ENCODE data around the gene DUS3L. TPM values are rescaled to one million over a fixed set of nuclear protein-coding genes. Genes with fewer than 3 reads are reported as not detected.

Gene DUS3L
- total RNA-seq, 4 donors from 2014 or later: 27.4 to 132 (median 30.4) TPM

GRCh38 chr19:5832061-5832460, 41.1 kb upstream of the DUS3L start:
- no peak for ATAC-seq (ENCODE audit: low FRiP score)

GRCh38 chr19:5831159-5831558, 40.2 kb upstream of the DUS3L start:
- no peak for DNase-seq (ENCODE audit: low spot score)
- TF ChIP-seq, protein P1, sequence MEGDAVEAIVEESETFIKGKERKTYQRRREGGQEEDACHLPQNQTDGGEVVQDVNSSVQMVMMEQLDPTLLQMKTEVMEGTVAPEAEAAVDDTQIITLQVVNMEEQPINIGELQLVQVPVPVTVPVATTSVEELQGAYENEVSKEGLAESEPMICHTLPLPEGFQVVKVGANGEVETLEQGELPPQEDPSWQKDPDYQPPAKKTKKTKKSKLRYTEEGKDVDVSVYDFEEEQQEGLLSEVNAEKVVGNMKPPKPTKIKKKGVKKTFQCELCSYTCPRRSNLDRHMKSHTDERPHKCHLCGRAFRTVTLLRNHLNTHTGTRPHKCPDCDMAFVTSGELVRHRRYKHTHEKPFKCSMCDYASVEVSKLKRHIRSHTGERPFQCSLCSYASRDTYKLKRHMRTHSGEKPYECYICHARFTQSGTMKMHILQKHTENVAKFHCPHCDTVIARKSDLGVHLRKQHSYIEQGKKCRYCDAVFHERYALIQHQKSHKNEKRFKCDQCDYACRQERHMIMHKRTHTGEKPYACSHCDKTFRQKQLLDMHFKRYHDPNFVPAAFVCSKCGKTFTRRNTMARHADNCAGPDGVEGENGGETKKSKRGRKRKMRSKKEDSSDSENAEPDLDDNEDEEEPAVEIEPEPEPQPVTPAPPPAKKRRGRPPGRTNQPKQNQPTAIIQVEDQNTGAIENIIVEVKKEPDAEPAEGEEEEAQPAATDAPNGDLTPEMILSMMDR (IDR thresholded peaks at IDR 0.05): no peak
- no peak for ATAC-seq (ENCODE audit: low FRiP score)

More at GRCh38 chr19:5832061-5832460, 41.1 kb upstream of the DUS3L start:
- TF ChIP-seq, protein P1 (IDR thresholded peaks at IDR 0.05): no peak
- no peak for DNase-seq (ENCODE audit: low spot score)

DNA sequence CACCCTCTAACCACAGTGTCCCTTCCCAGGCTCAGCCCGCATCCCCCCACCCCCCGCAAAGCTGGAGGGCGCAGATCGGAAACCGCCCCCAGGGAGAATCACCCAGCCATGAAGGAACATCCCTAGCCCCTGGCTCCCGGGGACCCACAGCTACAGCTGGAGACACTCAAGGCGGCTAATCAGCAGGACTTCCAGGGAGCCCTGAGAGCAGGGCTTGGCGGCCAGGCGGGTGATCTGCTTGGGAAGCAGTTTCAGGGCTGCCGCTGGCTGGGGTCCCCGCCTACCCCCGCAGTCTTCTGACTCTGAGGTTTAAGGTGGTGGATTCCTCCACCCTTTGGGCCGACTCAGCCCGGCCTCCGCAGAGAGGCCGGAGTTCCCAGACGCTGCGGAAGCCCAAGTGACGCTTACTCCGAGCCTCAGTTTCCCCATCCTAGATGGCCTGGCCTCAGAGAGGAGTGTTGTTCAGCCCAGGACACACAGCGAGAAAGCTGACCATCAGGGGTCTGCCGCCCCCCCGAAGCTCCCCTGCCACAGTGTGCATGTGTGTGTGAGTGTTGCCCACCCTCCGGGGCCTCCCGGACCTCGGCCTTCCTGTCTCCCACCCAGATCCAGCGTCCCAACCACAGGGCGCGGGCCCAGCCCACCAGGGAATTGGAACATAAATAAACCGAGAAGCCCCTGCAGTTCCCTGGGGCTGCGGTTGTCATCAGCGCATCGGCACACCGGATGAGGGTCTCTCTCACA, 38.8 kb upstream of the DUS3L start:
- ATAC-seq (ENCODE audit: low FRiP score): no peak
- TF ChIP-seq, protein P1 (IDR thresholded peaks at IDR 0.05): no peak
- DNase-seq (ENCODE audit: low spot score): no peak

DNA sequence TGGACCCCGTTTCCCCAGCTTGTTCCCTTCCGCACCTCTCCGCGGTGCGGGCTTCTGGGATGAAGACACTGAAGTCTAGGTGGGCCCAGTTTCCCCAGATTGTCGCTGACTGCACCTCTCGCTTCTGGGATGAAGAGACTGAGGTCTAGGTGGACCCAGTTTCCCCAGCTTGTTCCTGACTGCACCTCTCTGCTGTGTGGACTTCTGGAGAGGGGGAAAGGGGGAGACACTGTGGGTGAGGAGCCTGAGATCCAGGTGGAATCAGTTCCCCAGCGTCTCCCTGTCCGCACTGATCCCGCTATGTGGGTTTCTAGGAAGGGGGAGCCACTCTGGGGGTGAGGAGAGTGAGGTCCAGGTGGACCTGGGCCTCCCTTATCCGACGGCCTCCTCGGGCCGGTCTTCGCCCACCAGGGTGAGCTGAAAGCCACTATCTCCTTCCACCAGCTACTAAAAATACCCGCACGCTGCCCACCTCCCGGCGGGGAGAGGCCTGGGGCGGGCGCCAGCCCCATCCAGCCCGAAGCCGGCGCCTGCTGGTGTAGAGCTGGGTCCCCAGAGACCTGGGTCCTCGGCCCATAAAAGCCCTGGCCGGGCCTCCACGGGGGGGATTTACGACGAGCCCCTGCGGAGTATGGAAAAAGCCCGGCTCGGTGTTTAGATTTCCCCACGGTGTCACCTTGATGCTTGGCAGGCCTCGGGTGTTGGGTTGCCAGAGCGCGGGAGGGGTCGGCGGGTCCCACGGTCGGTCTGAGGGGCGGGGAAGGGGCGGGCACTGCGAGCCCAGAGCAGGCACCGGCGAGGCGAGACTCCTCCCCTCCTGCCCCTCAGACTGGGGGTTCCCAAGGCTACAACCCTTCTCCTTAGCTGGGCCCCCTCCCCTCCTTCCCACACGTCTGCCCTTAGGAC, 38.0 kb upstream of the DUS3L start:
- ATAC-seq (ENCODE audit: low FRiP score) (no peak), DNase-seq (ENCODE audit: low spot score) (no peak)
- TF ChIP-seq, protein P1 (IDR thresholded peaks at IDR 0.05): no peak

GRCh38 chr19:5827891-5828660, 37.1 kb upstream of the DUS3L start:
- peak; percentile 71 for ATAC-seq (ENCODE audit: low FRiP score)
- peak; percentile 65 for DNase-seq (ENCODE audit: low spot score)
- TF ChIP-seq, protein P1 (IDR thresholded peaks at IDR 0.05): no peak

DNA sequence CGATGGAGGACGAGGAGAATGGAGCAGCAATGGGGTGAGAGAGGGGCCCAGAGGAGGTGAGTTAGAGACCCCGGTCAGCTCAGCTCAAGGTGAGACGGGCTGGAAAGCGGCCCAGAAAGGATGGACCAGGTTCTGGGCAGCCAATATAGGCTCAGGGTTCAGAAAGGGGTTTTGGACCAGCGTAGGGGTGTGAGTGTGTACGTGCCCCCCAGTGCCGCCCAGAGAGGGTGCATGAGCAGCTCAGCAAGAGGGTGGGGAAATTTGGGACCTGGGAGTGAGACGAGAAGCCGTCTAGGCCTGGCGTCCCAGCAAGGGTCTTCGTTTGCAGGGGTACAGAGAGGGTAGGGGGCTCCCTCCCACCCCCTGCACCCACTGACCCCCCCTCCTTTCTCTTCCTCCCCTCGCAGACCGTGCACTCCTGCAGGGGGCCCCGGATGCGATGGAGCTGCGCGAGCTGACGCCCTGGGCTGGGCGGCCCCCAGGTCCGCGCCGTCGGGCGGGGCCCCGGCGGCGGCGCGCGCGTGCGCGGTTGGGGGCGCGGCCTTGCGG, 36.5 kb upstream of the DUS3L start:
- no peak for DNase-seq (ENCODE audit: low spot score)
- ATAC-seq (ENCODE audit: low FRiP score): no peak
- TF ChIP-seq, protein P1 (IDR thresholded peaks at IDR 0.05): no peak

Data from omental fat pad (tissue), 4 donors.